Caco-2 (cell line): ENCODE measurements around the gene DHX34. TPM values are rescaled to one million over a fixed set of nuclear protein-coding genes. Genes with fewer than 3 reads are reported as not detected.
A peak's percentile ranks its signal among the peaks of the same experiment; 100 is the strongest.
"Not testable (repeated sequence)": the region's sequence is repeated elsewhere in the genome, so short reads cannot be mapped to it uniquely, and the experiment has no call there.

Experiments used
- Bru-seq: library from RNA; stranded (reverse); fragments of 400-500 nt; gene quantifications from one replicate; lab custom pipeline; 2021; lab: Mats Ljungman, UMichigan
- BruChase-seq, 2 experiments: library from RNA; stranded (reverse); fragments of 400-500 nt; gene quantifications; one replicate each; lab custom pipeline; 2021; lab: Mats Ljungman, UMichigan
- BruUV-seq: library from RNA; stranded (reverse); fragments of 400-500 nt; replicated peaks from 2 replicates; lab custom pipeline; 2021; lab: Mats Ljungman, UMichigan
- CTCF ChIA-PET: fragments of 300-600 bp; sonication (Branson Sonifier 250); formaldehyde crosslinking; loops from one replicate; lab custom pipeline; 2022; ENCODE audit warnings: antibody characterized with exemption; lab: Charles Lee
- POLR2A ChIA-PET: fragments of 300-600 bp; sonication (Branson Sonifier 250); formaldehyde crosslinking; loops from one replicate; lab custom pipeline; 2022; ENCODE audit warnings: antibody characterized with exemption; lab: Charles Lee
- DNase-seq, 2 experiments: peaks; one replicate each; pipeline versions ENCODE4 v3.0.0 to v3.0.0-alpha.2; 2020 to 2022
- H3K27me3 ChIP-seq: replicated peaks from 2 replicates; pipeline ENCODE4 v1.6.0; 2011; ENCODE audit warnings: low read length; ENCODE audit not compliant: control insufficient read depth, insufficient read depth
- H3K36me3 ChIP-seq: 2 replicates; pipeline ENCODE4 v1.5.1; 2011; ENCODE audit warnings: low read length; ENCODE audit not compliant: control insufficient read depth, insufficient read depth
- H3K4me1 ChIP-seq: fragments of 250-450 bp; sonication (Bioruptor Pico); 2 replicates; pipeline ENCODE4 v1.5.1; 2020; ENCODE audit warnings: mild to moderate bottlenecking
- H3K4me3 ChIP-seq: 2 replicates; pipeline ENCODE4 v1.5.1; 2011; ENCODE audit warnings: low read depth, mild to moderate bottlenecking, control low read depth, low read length
- H3K9me3 ChIP-seq: fragments of 250-450 bp; sonication (Bioruptor Pico); 2 replicates; pipeline ENCODE4 v1.5.1; 2020; ENCODE audit warnings: mild to moderate bottlenecking, moderate library complexity
- H3K27ac Mint-ChIP-seq: one replicate; pipeline ENCODE4 v1.8.0; 2022; ENCODE audit warnings: mixed read lengths; ENCODE audit not compliant: unreplicated experiment
- H3K27me3 Mint-ChIP-seq: one replicate; pipeline ENCODE4 v1.8.0; 2022; ENCODE audit warnings: mixed read lengths; ENCODE audit not compliant: insufficient read depth, unreplicated experiment
- H3K36me3 Mint-ChIP-seq: one replicate; pipeline ENCODE4 v1.8.0; 2022; ENCODE audit warnings: mild to moderate bottlenecking, mixed read lengths; ENCODE audit not compliant: insufficient read depth, unreplicated experiment
- H3K4me1 Mint-ChIP-seq: one replicate; pipeline ENCODE4 v1.8.0; 2022; ENCODE audit warnings: low read depth, mixed read lengths; ENCODE audit not compliant: unreplicated experiment
- H3K4me3 Mint-ChIP-seq: one replicate; pipeline ENCODE4 v1.8.0; 2022; ENCODE audit warnings: mild to moderate bottlenecking, moderate library complexity, mixed read lengths; ENCODE audit not compliant: unreplicated experiment
- H3K9me3 Mint-ChIP-seq: one replicate; pipeline ENCODE4 v1.8.0; 2022; ENCODE audit warnings: mixed read lengths; ENCODE audit not compliant: unreplicated experiment
- CTCF ChIP-seq, 2 experiments: fragments of 200-600 bp in 1 of 2; IDR thresholded peaks; 1 replicate in 1 of 2; 2 replicates in 1 of 2; pipeline versions ENCODE4 v1.5.1 to v1.8.0; 2011 to 2022; ENCODE audit warnings: antibody characterized with exemption in 1 of 2, control low read depth in 1 of 2, inconsistent platforms in 1 of 2, low read depth in 1 of 2, low read length in 1 of 2, mild to moderate bottlenecking in 1 of 2, moderate library complexity in 1 of 2; ENCODE audit not compliant: insufficient read depth in 1 of 2, severe bottlenecking in 1 of 2, unreplicated experiment in 1 of 2
- intact Hi-C: fragments of 100-400 bp; cut with micrococcal nuclease; formaldehyde crosslinking; loops from one replicate; pipeline ENCODE4 v1.10.0; 2022; ENCODE audit not compliant: unreplicated experiment
- long read RNA-seq: library from polyadenylated mRNA; stranded (forward); transcript quantifications from one replicate; pipeline ENCODE4 v2.0.0, GENCODE V29; 2022
- total RNA-seq: library from RNA; stranded (reverse); gene quantifications from 2 replicates; pipeline ENCODE4 v1.2.3, GENCODE V29; 2022

Gene DHX34
- total RNA-seq = 28.7 TPM in 2 replicates
- Bru-seq, nascent RNA = percentile 66 among the genes with signal in this experiment
- percentile 68 among the genes with signal in this experiment for BruChase-seq, experiment 1, labeled RNA remaining after a 2-hour chase
- percentile 76 among the genes with signal in this experiment for BruChase-seq, experiment 2, labeled RNA remaining after a 6-hour chase
- long read RNA-seq, full-length matches to known transcripts = 5 of 24 reads
- long read RNA-seq, partial matches to known transcripts = 16 of 24 reads
- long read RNA-seq, other reads (novel, unspliced or antisense) = 3 of 24 reads

GRCh38 chr19:47348819-47349795 lies at the start of gene DHX34:
TSS of gene DHX34 (plus strand) at chr19:47349315. CDS start at chr19:47353031, 3,716 bp downstream.
- intact Hi-C loops = loop anchor here (1.0 to 10.0 kb wide), 3 partner anchors 34 to 76 kb away; no protein-coding TSS in a partner anchor

GRCh38 chr19:47300867-47301266 lies 48.2 kb upstream of the DHX34 start:
- DNase-seq, H3K27me3 ChIP-seq, H3K36me3 Mint-ChIP-seq, H3K9me3 ChIP-seq, BruUV-seq, H3K4me1 ChIP-seq, H3K27me3 Mint-ChIP-seq, POLR2A ChIA-PET, intact Hi-C loops, H3K27ac Mint-ChIP-seq, H3K4me3 Mint-ChIP-seq, H3K9me3 Mint-ChIP-seq, H3K4me3 ChIP-seq, H3K36me3 ChIP-seq: not testable (repeated sequence)
- CTCF ChIA-PET = interaction anchor here (1.3 to 2.5 kb wide), 2 partner anchors 10 to 48 kb away, joined by 3 to 8 read pairs; partner anchors contain the start of gene DHX34
- H3K4me1 Mint-ChIP-seq = peaks cover 15% of the 10 kb centered on the region

More at GRCh38 chr19:47348819-47349795, at the start of gene DHX34:
- Histone ChIP-seq H3K36me3 (no peaks in the 10 kb centered on the region; the same call in 1 of the 2 replicates), H3K27me3 (no peaks in the 10 kb centered on the region), H3K9me3 (no peaks in the 10 kb centered on the region), H3K4me3 (peak within 1 kb of the TSS; percentile 86), H3K4me1 (no peaks in the 10 kb centered on the region)
- Mint-ChIP-seq H3K27ac (peak within 1 kb of the TSS; percentile 88), H3K4me3 (peak within 1 kb of the TSS; percentile 95), H3K27me3 (no peaks in the 10 kb centered on the region), H3K9me3 (no peaks in the 10 kb centered on the region), H3K4me1 (peaks cover 27% of the 10 kb centered on the region), H3K36me3 (peaks cover 44% of the 10 kb centered on the region)
- POLR2A ChIA-PET = interaction anchor here (0.6 to 1.7 kb wide), 13 partner anchors 8 to 236 kb away, joined by 3 to 33 read pairs (median 5); partner anchors contain the start of genes CCDC9, INAFM1 and ZC3H4
- BruUV-seq = no TSS peak
- peak; percentile 97 to 98 for TF ChIP-seq CTCF (IDR thresholded peaks at IDR 0.05; ENCODE audit: insufficient read depth in 1 of 2, low read depth in 1 of 2, low read length in 1 of 2, severe bottlenecking in 1 of 2, unreplicated experiment in 1 of 2)
- CTCF ChIA-PET = interaction anchor here (0.5 to 1.9 kb wide), 42 partner anchors 8 to 992 kb away, joined by 3 to 30 read pairs (median 4); partner anchors contain the start of genes C5AR2, CCDC9, INAFM1 and NAPA
- peak; percentile 99 for DNase-seq

GRCh38 chr19:47302249-47302648 lies 46.9 kb upstream of the DHX34 start:
- H3K4me1 Mint-ChIP-seq = peaks cover 8% of the 10 kb centered on the region
- intact Hi-C loops = no loop called here
- Histone ChIP-seq H3K4me1 (no peaks in the 10 kb centered on the region), H3K9me3 (no peaks in the 10 kb centered on the region), H3K27me3 (no peaks in the 10 kb centered on the region), H3K36me3 (no peaks in the 10 kb centered on the region), H3K4me3 (no peak overlapping the region)
- no peaks in the 10 kb centered on the region for H3K9me3 Mint-ChIP-seq
- BruUV-seq = no TSS peak
- no peaks in the 10 kb centered on the region for H3K27me3 Mint-ChIP-seq
- no peak overlapping the region for H3K27ac Mint-ChIP-seq
- ChIA-PET POLR2A (no interaction called here), CTCF (interaction anchor here (0.9 to 1.3 kb wide), 3 partner anchors 11 to 63 kb away, joined by 3 read pairs; no protein-coding TSS in a partner anchor)
- TF ChIP-seq CTCF (IDR thresholded peaks at IDR 0.05; ENCODE audit: insufficient read depth in 1 of 2, low read depth in 1 of 2, low read length in 1 of 2, severe bottlenecking in 1 of 2, unreplicated experiment in 1 of 2) = no peak
- DNase-seq = no peak
- no peak overlapping the region for H3K4me3 Mint-ChIP-seq
- H3K36me3 Mint-ChIP-seq = no peaks in the 10 kb centered on the region
